Astrocyte (in vitro differentiated cells and primary cell): ENCODE measurements around the gene DYSF.

Experiments used
- CTCF ChIP-seq: IDR thresholded peaks from 2 replicates; pipeline ENCODE4 v1.5.1; 2011; ENCODE audit warnings: low read depth, mild to moderate bottlenecking, inconsistent platforms, low read length, moderate library complexity; ENCODE audit not compliant: insufficient read depth
- EZH2 ChIP-seq: IDR thresholded peaks from 2 replicates; pipeline ENCODE4 v1.6.1; 2012; ENCODE audit warnings: mild to moderate bottlenecking, low read length, inconsistent platforms; ENCODE audit not compliant: insufficient read depth

DNA sequence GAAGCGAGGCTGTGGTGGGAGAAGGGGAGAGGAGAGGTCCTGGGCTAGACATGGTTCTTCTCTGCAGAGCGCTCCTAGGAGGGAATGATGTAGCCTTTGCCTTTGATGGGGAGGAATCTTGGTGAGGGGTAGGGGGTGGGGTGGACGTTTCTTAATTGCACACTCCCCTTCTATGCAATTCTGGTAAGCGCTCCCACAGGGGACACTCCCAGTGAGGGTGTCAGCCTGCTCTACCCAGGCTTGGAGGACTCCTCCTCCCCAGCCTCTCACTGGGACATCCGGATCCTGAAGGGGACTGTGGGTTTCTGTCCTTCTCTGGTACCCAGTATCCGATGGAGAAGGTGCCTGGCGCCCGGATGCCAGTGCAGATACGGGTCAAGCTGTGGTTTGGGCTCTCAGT is 114.3 kb downstream of the DYSF start:
- no peak for TF ChIP-seq CTCF
- no peak for TF ChIP-seq EZH2
